Activated CD4-positive, CD25-positive, alpha-beta regulatory T cell (primary cell): ENCODE data around the gene NPAS3.

ENCODE experiments used
- DNase-seq, 4 experiments: peaks; one replicate each; lab custom pipeline; 2025; lab: John Stamatoyannopoulos, UW

Gene NPAS3

DNA sequence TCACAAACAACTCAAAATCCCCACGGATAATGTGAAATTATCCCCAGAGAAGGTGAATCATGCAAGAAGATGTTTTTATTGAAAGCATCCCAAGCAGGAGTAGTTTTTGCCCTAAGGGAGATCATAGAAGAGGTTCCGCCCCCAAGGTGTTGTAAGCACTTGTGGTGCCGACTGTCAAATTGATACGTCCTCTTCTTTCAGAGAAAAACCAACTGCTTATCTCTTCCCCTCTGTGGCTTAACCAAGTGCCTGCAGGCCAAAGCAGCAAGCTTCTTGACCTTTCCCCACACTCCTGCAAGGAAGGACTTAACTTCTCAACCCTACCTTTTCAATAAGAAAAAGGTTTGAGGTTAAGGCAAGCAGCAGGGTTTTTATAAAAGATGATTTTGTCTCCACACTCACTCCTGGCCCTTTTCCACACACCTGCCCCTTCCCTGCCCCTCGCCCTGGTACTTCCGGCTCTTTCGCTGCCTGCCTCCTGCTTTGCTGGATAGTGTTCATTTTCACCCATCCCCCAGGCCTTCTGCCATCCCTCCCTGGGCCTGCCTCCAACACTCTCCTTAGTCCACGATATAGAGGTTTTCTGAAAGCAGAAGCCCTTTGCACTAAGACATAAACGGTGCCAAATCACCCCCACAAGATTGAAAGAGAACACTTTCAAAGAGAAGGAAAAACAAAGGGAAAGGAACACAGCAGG is 897.7 kb downstream of the NPAS3 start:
- DNase-seq = no peak

DNA sequence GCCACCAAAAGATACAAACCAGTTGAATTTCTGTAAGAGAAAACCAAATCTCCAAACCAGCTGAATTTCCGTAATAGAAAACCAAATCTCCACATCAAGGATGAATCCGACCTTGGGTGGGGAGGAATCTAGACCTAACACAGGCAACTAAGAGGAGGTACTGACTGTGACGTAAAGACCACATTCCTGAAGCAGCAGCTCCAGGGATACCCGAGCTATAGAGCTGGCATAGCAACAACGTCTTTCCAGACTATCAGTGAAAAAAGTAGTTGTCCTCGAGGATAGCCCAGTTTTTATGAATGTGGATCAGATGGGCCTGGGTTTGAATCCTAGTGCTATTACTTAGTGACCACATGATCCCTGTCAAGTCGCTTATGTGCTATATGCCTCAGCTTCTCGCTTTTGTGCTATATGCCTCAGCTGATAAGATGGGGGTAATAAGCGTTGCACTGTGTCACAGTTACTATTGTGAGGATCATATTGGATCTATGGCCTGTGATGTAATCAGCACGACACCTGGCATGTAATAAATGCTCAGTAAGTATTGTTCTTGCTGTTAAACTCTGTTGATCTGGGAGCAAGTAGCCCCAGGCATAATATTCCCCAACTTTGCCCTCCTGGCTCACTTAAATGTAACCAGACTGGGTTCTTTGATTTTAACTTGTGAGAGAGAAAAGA is 898.4 kb downstream of the NPAS3 start:
- no peak for DNase-seq

DNA sequence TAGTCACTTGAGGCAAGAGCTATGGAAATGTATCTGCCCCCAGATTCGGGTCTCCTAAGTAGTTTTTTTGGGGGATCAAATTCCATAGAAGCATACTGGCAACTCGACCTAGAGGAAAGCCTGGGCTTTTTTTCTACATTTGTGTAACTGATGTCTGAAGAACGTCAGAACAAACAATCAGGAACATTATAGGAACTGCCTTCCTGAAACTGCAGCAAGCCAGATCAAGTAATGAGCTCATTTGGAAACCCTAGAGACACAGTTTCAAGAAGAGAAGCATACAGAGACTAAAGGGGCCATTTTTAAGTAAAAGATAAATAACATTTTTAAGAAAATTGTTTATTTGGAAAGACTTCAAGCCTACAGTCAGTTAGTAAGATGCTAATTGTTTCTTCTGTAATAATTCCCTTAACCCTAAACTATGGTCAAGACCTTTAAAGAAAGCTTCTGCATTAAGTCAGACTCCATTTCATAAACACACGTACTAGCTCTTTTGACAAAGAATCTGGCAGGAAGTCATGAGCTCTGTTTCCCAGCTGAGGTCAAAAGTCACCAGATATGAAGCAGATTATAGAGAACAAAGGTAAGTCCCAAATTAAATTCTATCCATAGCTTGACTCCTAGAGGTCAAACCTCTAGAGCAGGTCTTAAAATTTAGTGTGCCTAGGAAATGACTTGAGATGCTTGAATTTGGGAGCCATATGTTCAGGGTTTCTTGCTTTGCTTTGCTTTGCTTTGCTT is 899.4 kb downstream of the NPAS3 start:
- DNase-seq = no peak

DNA sequence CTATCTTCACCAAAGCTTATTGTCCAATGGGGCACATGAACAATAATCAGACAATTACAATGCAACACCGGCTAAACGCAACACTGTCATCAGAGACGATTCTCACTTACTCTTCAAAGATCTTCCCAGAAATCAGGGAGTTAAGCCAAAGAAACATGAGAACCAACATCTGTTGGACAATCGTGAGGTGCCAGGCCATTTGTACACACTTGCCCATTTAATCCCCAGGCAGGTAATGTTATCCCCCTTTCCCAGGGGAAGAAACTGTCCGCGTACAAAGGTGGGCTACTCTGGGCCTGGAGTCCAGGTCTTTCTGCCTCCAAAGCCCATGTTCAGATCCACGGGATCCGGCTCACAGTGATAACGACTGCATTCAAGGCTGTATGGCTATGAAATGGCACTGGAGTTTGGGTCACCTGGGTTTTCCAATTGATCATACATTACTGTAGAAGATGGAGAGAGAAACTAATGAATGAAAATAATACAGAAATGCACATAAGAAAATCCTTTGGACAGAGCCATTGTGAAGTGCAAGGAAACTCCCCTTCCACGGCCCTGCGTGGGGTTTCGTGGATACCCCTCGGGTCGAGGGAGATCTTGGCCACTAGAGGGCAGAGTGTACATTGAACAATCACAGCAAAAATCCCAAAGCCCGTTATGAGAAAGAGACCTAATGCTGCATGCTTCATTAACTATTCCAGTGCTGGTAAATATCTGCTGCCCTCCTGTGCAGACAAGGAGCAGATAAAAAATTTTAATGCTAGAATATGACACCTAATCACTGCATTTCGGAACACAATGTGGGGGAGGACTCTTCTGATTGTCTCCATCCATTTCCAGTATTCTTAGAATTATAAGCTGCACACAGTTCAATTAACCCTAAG is 900.8 kb downstream of the NPAS3 start:
- DNase-seq = peak in 1 of 4 experiments; percentile 7

DNA sequence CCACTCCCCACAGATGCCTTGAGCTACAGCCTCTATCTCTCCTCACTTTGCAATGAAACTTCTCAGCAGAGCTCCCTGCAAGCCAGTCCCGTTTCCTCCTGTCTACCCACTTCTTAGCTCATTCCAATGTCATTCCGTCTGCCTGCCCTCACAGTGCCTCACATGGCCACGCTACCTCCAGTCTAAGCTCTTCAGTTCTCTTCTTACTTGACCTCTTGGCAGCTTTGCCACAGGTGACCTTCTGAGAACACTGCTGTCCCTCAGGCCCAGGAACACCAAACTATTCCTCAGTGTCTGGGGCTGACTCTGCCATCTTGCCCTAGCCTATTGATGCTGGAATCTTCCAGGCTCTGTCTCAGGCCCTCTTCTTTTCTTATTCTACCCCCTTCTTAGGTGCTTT is 902.1 kb downstream of the NPAS3 start:
- no peak for DNase-seq

DNA sequence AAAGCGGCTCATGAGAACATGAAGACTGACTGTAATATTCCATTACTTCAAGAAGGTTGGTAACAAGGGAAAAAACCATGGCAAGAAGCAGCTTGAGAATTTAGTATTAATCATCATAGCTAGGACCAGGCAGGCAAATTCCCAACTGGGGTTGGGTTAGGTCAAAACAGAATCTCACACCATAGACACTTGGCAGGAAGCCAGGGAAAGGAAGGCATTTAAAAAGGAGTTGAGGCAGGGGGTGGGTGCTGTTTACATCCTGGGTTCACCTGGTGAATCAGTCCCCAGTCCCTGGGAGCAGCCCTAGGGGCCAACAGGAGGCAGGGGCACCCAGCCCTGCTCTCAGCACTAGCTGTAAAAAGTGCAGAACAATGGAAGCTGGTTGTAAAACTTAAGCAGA is 903.6 kb downstream of the NPAS3 start:
- no peak for DNase-seq

DNA sequence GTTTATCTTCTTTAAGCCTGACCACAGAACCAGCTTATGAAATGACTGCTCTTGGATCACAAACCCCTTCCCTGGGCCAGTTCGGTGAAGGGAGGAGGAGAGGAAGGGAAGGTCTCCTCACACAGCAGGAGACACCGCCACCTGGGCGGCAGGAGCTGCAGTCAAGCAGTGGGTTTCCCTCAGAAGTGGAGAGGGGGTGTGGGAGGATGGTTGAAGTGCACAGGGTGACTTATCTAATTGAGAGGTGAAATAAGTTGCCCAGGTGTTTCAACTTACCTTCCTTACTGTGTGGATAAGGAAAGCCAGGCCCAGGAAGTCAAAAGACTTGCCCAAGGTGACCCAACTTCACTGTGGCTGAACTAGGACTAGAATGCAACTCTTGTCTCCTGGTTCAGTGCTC is 905.4 kb downstream of the NPAS3 start:
- DNase-seq = no peak

DNA sequence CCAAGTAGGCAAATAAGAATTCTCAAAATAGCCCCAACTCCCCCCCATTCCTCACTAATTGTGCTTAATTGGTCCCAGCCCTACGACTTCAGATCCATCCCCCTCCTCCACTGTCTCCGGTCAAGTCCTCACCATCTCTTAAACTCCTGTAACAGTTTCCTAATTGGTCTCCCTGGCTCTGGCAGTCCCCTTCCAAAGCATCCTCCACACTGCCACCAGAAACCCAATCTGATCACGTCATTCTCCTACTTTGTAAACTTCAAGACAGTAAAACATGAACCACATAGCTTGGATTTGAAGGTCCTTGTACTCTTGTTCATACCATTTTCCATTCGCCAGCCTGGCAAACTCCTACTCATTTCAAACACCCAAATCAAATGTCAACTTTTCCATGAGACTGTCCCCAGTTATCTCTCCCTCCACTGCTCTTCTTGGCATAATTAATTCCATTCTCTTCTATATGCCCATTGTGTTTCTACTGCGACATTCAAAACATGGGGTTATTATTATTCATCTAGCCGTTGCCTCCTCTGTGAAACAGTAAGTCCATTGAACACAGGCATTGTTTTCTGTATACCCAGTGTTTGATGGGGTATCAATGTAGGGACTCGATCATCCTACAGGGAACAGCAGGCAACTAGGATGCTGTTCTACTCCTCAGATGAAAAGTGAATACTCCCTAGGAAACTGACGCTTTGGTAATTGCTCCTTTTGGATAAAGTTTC is 907.6 kb downstream of the NPAS3 start:
- no peak for DNase-seq

DNA sequence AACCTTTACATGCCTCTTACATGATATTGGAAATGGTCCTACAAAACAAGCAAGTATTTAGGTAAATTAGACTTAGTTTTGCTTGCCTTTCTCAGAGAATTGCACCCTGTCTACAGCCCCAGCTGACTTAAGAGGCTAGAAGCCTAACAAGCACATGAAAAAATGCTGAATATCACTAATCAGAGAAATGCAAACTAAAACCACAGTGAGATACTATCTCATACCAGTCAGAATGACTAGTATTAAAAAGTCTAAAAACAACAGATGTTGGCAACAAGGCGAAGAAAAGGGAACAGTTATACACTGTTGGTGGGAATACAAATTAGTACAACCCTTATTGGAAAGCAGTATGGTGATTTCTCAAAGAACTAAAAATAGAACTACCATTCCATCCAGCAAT is 908.4 kb downstream of the NPAS3 start:
- DNase-seq = no peak

DNA sequence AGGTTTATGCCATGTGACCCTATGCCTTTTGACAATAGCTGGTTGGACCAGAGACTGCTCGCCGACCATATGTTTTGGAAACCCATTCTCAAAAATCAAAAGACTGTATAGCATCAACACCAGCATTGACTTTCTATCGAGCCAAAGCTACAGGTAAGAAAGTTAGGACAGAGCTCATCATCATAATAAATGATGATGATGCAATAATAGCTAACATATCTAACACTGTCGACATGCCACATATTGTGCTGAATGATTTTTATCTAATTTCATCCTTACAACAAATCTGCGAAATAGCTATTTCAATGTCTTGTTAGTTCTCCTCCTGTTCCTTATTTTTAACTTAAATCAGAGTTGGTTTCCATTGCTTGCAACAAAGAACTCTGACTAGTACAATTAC is 909.3 kb downstream of the NPAS3 start:
- DNase-seq = no peak

DNA sequence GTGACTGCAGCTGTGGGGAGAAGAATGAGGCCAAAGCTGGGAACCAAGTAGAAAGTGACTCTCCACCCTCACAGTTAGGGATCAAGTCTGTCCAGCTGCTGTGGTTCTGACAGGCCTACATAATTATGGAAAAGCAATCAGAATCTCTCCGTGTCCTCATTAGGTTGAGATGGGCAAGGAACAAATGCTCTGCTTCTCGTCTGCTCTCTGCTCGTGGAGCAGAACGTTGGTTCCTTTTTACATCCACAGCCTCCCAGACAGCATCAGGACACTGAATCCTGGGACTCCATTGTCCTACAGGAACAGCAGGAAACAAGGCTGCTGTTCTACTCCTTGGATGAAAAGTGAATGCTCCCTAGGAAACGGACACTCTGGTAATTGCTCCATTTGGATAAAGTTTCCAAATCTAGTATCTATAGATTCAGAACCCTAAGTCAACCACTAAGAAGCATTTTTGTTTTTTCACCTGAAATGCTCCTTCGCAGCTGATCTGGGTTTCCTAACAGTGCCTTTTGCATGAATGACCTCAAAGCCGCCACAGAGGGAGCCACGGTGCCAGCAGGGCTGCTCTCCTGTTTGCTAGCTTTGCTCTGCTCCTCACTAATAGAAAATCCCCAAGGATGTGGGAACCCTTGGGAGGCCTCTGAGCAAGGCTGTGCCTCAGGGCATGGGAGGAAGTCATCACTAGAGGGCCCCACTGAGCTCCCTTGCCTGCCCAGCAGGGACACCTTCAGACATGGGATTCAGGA is 910.2 kb downstream of the NPAS3 start:
- no peak for DNase-seq

DNA sequence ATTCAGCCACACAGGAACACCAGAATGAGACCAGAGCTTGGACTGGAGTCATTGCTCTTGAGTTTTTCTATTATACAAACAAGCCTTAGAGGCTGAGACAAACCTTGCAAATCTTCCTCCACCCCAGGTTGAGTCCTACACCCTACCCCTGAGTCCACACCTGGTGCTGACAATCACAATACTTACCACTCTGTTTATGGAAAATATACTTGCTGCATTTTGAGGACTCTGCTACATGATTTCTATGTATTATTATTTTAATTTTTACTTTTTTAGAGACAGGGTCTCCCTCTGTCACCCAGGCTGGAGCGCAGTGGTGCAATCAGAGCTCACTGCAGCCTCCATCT is 910.7 kb downstream of the NPAS3 start:
- no peak for DNase-seq

DNA sequence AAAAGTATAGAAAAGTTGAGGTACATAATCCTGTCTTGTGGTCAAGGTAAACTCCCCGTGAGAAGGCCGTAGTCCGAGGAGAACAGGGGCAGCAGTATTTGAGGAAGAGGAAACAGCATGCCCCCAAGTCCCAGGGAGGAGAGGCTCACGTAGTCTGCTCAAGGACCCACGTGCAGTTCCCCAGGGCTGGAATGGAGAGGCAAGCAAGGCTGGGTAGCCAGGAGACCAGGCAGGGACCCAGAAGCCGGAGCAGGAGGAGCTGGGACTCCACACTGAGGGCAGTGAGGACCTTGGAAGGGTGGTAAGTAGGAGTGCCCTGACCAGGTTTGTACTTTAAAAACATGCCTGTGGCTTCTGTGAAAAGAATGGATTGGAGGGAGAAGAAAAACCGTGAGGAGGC is 912.1 kb downstream of the NPAS3 start:
- no peak for DNase-seq

DNA sequence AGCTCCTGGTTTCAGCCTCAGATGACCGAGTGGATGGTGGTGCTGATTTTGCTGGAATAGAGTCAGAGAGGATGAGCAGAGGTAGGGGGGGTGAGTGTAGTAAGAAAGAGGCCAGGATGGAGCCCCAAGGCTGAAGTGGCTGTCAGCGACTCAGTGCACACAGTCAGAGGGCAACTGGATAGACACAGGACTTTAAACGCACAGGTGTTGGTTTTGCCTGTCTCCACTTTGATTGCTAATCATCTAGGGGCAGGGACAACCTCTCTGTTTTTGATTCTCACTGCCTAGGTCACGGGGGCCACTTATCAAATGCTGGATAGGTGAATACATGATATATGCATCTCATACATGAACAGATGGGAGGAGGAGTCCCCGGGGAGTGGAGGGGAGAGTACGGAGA is 912.7 kb downstream of the NPAS3 start:
- no peak for DNase-seq

DNA sequence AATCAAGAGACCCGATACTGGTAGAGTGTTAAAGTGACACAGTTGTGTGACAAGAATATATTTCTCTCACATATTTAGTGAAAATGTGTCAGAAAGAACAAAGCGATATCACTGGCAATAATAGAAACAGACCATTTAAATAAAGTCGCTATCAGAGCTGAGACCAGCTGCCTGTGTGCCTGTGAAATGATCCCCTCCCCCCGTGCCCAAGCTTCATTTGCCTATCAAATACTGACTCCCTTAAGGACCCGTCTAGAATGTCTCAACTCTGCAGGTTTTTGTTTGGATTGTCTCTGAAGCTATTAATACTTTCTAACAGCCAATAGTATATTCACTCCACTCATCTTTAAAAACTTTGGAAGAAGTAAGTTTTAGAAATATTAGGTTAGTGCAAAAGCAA is 913.3 kb downstream of the NPAS3 start:
- no peak for DNase-seq
